Right lobe of liver (tissue), 4 donors: ENCODE results near the gene CRYM.

ENCODE experiments used
- POLR2A ChIP-seq: fragments of 450-650 bp; IDR thresholded peaks from one replicate; pipeline ENCODE4 v1.6.1; 2017; ENCODE audit warnings: antibody characterized with exemption, mild to moderate bottlenecking
- TF ChIP-seq, protein P1 (sequence below), 4 donors: fragments of 200-600 bp in 3 of 4; fragments of 450-650 bp in 1 of 4; IDR thresholded peaks; one replicate each; pipeline versions ENCODE4 v1.5.1 to v1.8.0; 2016 to 2022; ENCODE audit warnings: antibody characterized with exemption in 4 of 4, mild to moderate bottlenecking in 2 of 4
- donor health status: DM: no; HTN: no; CAD: no.
- donor health status: DM: no; HTN: no; CAD: no.
- donor health status: DM: no; HTN: yes; CAD: no.

DNA sequence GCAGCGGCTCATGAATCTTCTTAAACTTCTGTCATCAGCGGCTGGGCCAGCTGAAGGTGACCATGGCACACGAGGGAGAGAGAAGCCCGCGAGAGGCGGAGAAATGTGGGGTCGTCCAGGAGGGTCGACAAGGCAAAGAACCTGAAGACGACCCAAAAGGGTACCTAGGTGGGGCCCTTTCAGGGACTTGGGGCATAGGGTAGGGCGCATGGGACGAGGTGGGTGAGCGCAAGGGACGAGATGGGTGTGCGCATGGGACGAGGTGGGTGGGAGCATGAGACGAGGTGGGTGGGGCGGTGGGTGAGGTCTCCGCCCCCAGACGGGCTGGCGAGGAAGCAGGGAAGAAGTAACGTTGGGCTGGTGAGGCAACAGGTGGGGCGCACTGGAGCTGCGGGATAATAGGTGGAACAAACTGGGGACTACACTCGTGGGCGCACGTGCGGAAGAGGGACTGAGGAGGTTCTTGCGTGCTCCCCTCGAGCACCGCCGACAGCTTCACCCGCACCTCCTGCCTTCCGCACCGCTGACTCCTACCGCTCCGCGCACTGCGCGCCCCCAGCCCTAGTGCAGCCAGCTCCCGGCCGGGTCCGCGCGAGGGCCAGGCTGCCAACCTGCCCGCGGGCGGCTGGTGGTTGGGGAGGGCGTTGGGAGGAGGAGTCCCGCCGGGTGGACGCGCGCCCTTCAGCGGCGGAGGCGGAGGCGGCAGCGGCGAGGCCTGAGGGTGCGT lies 23.2 kb upstream of the CRYM start:
- TF ChIP-seq, protein P1, sequence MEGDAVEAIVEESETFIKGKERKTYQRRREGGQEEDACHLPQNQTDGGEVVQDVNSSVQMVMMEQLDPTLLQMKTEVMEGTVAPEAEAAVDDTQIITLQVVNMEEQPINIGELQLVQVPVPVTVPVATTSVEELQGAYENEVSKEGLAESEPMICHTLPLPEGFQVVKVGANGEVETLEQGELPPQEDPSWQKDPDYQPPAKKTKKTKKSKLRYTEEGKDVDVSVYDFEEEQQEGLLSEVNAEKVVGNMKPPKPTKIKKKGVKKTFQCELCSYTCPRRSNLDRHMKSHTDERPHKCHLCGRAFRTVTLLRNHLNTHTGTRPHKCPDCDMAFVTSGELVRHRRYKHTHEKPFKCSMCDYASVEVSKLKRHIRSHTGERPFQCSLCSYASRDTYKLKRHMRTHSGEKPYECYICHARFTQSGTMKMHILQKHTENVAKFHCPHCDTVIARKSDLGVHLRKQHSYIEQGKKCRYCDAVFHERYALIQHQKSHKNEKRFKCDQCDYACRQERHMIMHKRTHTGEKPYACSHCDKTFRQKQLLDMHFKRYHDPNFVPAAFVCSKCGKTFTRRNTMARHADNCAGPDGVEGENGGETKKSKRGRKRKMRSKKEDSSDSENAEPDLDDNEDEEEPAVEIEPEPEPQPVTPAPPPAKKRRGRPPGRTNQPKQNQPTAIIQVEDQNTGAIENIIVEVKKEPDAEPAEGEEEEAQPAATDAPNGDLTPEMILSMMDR (IDR thresholded peaks at IDR 0.05) = peak; percentile 28 to 41 (median 34)
- no peak for TF ChIP-seq POLR2A
